Neural cell (in vitro differentiated cells): Measurements from ENCODE around the gene SEL1L2.

Experiments used
- EP300 ChIP-seq: fragments of 450-650 bp; conservative IDR thresholded peaks from 2 replicates; pipeline ENCODE4 v1.6.1; 2014; ENCODE audit warnings: antibody characterized with exemption, mild to moderate bottlenecking, moderate library complexity; ENCODE audit not compliant: poor library complexity, severe bottlenecking
- EZH2 ChIP-seq: fragments of 200-600, 300-800 bp; shearing (Covaris generic), sonication (generic); IDR thresholded peaks from 2 replicates; pipeline ENCODE4 v1.6.1; 2014; ENCODE audit warnings: antibody characterized with exemption, low read length, borderline replicate concordance, mild to moderate bottlenecking; ENCODE audit not compliant: insufficient read depth, poor library complexity, severe bottlenecking
- RAD21 ChIP-seq: fragments of 450-650 bp; conservative IDR thresholded peaks from 2 replicates; pipeline ENCODE4 v1.6.1; 2014; ENCODE audit warnings: antibody characterized with exemption, mild to moderate bottlenecking, moderate library complexity
- TAF1 ChIP-seq: IDR thresholded peaks from 2 replicates; pipeline ENCODE4 v1.6.1; 2012; ENCODE audit warnings: low read depth
- TF ChIP-seq, protein P1 (sequence below): fragments of 450-650 bp; IDR thresholded peaks from 2 replicates; pipeline ENCODE4 v1.5.1; 2014; ENCODE audit warnings: antibody characterized with exemption, mild to moderate bottlenecking, moderate library complexity; ENCODE audit not compliant: poor library complexity, severe bottlenecking

DNA sequence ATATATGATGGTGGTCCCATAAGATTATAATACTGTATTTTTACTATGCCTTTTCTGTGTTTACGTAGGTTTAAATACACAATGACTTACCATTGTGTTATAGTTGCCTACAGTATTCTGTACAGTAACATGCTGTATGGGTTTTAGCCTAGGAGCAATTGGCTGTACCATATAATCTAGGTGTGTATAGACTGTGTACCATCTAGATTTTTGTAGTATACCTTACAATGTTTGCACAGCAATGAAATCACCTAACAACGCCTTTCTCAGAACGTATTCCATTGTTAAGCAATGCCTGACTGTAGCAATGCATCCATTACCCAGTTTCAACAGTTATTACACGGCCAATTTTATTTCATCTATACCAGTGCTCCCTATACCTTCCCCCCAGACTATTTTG lies 15.6 kb upstream of the SEL1L2 start:
- TF ChIP-seq, protein P1, sequence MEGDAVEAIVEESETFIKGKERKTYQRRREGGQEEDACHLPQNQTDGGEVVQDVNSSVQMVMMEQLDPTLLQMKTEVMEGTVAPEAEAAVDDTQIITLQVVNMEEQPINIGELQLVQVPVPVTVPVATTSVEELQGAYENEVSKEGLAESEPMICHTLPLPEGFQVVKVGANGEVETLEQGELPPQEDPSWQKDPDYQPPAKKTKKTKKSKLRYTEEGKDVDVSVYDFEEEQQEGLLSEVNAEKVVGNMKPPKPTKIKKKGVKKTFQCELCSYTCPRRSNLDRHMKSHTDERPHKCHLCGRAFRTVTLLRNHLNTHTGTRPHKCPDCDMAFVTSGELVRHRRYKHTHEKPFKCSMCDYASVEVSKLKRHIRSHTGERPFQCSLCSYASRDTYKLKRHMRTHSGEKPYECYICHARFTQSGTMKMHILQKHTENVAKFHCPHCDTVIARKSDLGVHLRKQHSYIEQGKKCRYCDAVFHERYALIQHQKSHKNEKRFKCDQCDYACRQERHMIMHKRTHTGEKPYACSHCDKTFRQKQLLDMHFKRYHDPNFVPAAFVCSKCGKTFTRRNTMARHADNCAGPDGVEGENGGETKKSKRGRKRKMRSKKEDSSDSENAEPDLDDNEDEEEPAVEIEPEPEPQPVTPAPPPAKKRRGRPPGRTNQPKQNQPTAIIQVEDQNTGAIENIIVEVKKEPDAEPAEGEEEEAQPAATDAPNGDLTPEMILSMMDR: no peak
- no peak for TF ChIP-seq RAD21
- TF ChIP-seq EP300: no peak
- no peak for TF ChIP-seq EZH2
- TF ChIP-seq TAF1: no peak
